ENCODE measurements around the gene C5orf58.

GRCh38 chr5:170252109-170252508 is 19.3 kb downstream of the C5orf58 start:
- TF ChIP-seq POLR2A (IDR thresholded peaks at IDR 0.05) (no peak), CTCF (IDR thresholded peaks at IDR 0.05) (no peak)
